K562 (cell line): Measurements from ENCODE around the gene MSRB2. TPM values are rescaled to one million over a fixed set of nuclear protein-coding genes. Genes with fewer than 3 reads are reported as not detected.

ENCODE experiments used
- BMI1 ChIP-seq: fragments of 150-350 bp; IDR thresholded peaks from 2 replicates; pipeline ENCODE4 v1.6.1; 2014; ENCODE audit warnings: low read length
- DPF2 ChIP-seq: fragments of 450-650 bp; IDR thresholded peaks from 2 replicates; pipeline ENCODE4 v1.6.1; 2016
- ELF2 ChIP-seq: fragments of 250-450 bp; sonication (Bioruptor Pico); IDR thresholded peaks from 2 replicates; pipeline ENCODE4 v1.5.0; 2021; ENCODE audit warnings: mild to moderate bottlenecking
- ETS2 ChIP-seq: IDR thresholded peaks from 2 replicates; pipeline ENCODE4 v1.6.1; 2016; ENCODE audit warnings: borderline replicate concordance, missing genetic modification characterization, mild to moderate bottlenecking, moderate library complexity, missing compliant biosample characterization; ENCODE audit not compliant: poor library complexity, severe bottlenecking
- GATAD2A ChIP-seq: fragments of 450-650 bp; IDR thresholded peaks from 2 replicates; pipeline ENCODE4 v1.6.1; 2017
- MAZ ChIP-seq, 2 experiments: fragments of 450-650 bp in 1 of 2; sonication (generic) in 1 of 2; formaldehyde crosslinking; IDR thresholded peaks in 1 of 2; conservative IDR thresholded peaks in 1 of 2; 2 replicates each; pipeline versions ENCODE4 v1.4.0 to v1.5.0; 2020; ENCODE audit warnings: mild to moderate bottlenecking in 1 of 2, missing genetic modification reagents in 1 of 2
- RB1 ChIP-seq: fragments of 450-650 bp; IDR thresholded peaks from 2 replicates; pipeline ENCODE4 v1.6.1; 2017; ENCODE audit warnings: low read depth, mild to moderate bottlenecking
- RUNX1 ChIP-seq: sonication (generic); IDR thresholded peaks from 2 replicates; pipeline ENCODE4 v1.6.1; 2016; ENCODE audit warnings: antibody characterized with exemption, low read depth
- VEZF1 ChIP-seq: fragments of 200-800 bp; sonication (Bioruptor generic); IDR thresholded peaks from 2 replicates; pipeline ENCODE4 v1.6.1; 2017; ENCODE audit warnings: missing genetic modification characterization, missing compliant biosample characterization
- ZNF512 ChIP-seq: IDR thresholded peaks from 2 replicates; pipeline ENCODE4 v1.6.1; 2016; ENCODE audit warnings: missing genetic modification characterization, missing compliant biosample characterization
- ZNF644 ChIP-seq: fragments of 200-800 bp; sonication (Bioruptor generic); IDR thresholded peaks from 2 replicates; pipeline ENCODE4 v1.6.1; 2016; ENCODE audit warnings: low read depth, missing genetic modification characterization, missing compliant biosample characterization
- polyA plus RNA-seq, 8 experiments: library from polyadenylated mRNA; depleted of rRNA in 4 of 8; stranded (reverse) in 5 of 8; unstranded in 3 of 8; fragments of >200 nt; fragmentation: Nextera tagmentation in 2 of 8; fragmentation: Illumina TruSeq in 1 of 8; extraction: Ambion mirVana in 2 of 8; extraction: Trizol in 1 of 8; gene quantifications; 2 replicates each; pipeline versions ENCODE4 v1.2.1 to v1.2.3, GENCODE V29; 2011 to 2014; ENCODE audit warnings: inconsistent platforms in 1 of 8, missing spikeins in 1 of 8
- total RNA-seq, 7 experiments: library from RNA; depleted of rRNA in 6 of 7; stranded (reverse); fragments of >200 nt in 6 of 7; fragmentation: Illumina TruSeq in 2 of 7; extraction: Trizol in 2 of 7; gene quantifications; 2 replicates each; pipeline versions ENCODE4 v1.2.1 to v1.2.3, GENCODE V29; 2011 to 2021; ENCODE audit warnings: low replicate concordance in 1 of 7
- TF ChIP-seq, protein P1 (sequence below): fragments of 450-650 bp; IDR thresholded peaks from 2 replicates; pipeline ENCODE4 v1.6.1; 2016; ENCODE audit warnings: mild to moderate bottlenecking
- TF ChIP-seq, protein P2 (sequence below): fragments of 250-450 bp; sonication (Bioruptor Pico); IDR thresholded peaks from 2 replicates; pipeline ENCODE4 v1.4.0; 2020; ENCODE audit warnings: mild to moderate bottlenecking, moderate library complexity
- TF ChIP-seq, protein P3 (sequence below): sonication (generic); formaldehyde crosslinking; IDR thresholded peaks from 2 replicates; pipeline ENCODE4 v1.8.0; 2023; ENCODE audit warnings: missing genetic modification reagents, mild to moderate bottlenecking, borderline replicate concordance

Gene MSRB2
- total and polyA plus RNA-seq, 9 of the 15 experiments (the other 6 are each of a cell fraction or from before 2014, with no cell fraction given) = 1.5 to 22.3 (median 5.9) TPM

DNA sequence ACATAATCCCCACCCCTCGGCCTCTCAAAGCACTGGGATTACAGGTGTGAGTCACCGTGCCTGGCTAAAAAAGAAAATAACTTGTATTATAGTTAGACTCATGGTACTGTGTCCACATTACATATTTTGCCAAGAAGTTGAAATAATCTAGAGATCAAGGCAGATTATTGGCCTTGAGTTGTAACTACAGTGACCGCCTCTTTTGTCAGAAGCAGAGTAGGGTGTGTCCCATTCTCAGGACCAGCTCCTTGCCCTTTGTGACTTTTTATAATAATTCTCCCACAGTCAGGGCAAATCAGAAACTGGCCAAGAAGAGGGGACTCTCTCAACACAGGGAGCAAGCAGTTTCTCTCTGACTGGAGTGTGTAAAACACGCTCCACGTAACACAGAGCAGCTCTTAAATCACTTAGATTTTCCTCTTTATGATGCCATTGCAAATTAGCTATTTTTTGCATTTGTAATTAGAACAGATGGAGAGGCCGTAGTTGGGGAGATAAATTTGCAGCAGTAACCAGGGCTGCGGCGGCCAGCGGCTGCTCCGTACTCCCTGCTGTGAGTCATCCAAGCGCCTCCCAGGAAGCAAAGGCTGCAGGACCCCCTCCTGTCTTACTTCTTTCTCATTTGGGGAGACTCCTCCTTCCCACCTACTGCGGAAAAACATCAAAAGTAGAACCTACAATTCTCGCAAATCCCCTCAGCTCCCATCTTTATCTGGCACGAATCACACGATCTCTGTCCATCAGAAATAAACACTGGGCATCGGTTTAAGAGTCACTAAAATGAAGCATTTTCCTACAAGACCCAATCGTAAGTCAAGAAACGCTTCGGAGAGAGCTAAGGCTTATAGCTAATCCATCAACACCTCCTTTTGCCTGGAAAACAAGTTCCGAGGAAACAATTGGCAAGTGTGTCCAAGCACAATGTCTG lies 32.1 kb upstream of the MSRB2 start (continued):
- TF ChIP-seq, protein P1, sequence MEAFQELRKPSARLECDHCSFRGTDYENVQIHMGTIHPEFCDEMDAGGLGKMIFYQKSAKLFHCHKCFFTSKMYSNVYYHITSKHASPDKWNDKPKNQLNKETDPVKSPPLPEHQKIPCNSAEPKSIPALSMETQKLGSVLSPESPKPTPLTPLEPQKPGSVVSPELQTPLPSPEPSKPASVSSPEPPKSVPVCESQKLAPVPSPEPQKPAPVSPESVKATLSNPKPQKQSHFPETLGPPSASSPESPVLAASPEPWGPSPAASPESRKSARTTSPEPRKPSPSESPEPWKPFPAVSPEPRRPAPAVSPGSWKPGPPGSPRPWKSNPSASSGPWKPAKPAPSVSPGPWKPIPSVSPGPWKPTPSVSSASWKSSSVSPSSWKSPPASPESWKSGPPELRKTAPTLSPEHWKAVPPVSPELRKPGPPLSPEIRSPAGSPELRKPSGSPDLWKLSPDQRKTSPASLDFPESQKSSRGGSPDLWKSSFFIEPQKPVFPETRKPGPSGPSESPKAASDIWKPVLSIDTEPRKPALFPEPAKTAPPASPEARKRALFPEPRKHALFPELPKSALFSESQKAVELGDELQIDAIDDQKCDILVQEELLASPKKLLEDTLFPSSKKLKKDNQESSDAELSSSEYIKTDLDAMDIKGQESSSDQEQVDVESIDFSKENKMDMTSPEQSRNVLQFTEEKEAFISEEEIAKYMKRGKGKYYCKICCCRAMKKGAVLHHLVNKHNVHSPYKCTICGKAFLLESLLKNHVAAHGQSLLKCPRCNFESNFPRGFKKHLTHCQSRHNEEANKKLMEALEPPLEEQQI = no peak
- peak; percentile 60 for TF ChIP-seq DPF2
- no peak for TF ChIP-seq ETS2 (tag)
- TF ChIP-seq, protein P2, sequence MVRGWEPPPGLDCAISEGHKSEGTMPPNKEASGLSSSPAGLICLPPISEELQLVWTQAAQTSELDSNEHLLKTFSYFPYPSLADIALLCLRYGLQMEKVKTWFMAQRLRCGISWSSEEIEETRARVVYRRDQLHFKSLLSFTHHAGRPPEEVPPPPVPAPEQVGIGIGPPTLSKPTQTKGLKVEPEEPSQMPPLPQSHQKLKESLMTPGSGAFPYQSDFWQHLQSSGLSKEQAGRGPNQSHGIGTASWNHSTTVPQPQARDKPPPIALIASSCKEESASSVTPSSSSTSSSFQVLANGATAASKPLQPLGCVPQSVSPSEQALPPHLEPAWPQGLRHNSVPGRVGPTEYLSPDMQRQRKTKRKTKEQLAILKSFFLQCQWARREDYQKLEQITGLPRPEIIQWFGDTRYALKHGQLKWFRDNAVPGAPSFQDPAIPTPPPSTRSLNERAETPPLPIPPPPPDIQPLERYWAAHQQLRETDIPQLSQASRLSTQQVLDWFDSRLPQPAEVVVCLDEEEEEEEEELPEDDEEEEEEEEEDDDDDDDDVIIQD = no peak
- no peak for TF ChIP-seq ELF2
- TF ChIP-seq, protein P3, sequence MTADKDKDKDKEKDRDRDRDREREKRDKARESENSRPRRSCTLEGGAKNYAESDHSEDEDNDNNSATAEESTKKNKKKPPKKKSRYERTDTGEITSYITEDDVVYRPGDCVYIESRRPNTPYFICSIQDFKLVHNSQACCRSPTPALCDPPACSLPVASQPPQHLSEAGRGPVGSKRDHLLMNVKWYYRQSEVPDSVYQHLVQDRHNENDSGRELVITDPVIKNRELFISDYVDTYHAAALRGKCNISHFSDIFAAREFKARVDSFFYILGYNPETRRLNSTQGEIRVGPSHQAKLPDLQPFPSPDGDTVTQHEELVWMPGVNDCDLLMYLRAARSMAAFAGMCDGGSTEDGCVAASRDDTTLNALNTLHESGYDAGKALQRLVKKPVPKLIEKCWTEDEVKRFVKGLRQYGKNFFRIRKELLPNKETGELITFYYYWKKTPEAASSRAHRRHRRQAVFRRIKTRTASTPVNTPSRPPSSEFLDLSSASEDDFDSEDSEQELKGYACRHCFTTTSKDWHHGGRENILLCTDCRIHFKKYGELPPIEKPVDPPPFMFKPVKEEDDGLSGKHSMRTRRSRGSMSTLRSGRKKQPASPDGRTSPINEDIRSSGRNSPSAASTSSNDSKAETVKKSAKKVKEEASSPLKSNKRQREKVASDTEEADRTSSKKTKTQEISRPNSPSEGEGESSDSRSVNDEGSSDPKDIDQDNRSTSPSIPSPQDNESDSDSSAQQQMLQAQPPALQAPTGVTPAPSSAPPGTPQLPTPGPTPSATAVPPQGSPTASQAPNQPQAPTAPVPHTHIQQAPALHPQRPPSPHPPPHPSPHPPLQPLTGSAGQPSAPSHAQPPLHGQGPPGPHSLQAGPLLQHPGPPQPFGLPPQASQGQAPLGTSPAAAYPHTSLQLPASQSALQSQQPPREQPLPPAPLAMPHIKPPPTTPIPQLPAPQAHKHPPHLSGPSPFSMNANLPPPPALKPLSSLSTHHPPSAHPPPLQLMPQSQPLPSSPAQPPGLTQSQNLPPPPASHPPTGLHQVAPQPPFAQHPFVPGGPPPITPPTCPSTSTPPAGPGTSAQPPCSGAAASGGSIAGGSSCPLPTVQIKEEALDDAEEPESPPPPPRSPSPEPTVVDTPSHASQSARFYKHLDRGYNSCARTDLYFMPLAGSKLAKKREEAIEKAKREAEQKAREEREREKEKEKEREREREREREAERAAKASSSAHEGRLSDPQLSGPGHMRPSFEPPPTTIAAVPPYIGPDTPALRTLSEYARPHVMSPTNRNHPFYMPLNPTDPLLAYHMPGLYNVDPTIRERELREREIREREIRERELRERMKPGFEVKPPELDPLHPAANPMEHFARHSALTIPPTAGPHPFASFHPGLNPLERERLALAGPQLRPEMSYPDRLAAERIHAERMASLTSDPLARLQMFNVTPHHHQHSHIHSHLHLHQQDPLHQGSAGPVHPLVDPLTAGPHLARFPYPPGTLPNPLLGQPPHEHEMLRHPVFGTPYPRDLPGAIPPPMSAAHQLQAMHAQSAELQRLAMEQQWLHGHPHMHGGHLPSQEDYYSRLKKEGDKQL = no peak
- no peak for TF ChIP-seq RB1
- no peak for TF ChIP-seq BMI1
- TF ChIP-seq GATAD2A = no peak
- TF ChIP-seq ZNF512 (tag) = no peak
- TF ChIP-seq RUNX1 = no peak
- 0 out of 2 replicates have a peak, but pooled peaks have one; percentile 14 for TF ChIP-seq VEZF1 (CRISPR knock-in tag)
- no peak for TF ChIP-seq MAZ (CRISPR knock-in tag; conservative IDR thresholded peaks at IDR 0.05 in 1 of 2, IDR thresholded peaks at IDR 0.05 in 1 of 2)
- no peak for TF ChIP-seq ZNF644 (tag)
